ENCODE results near the gene CAPZA1. TPM values are rescaled to one million over a fixed set of nuclear protein-coding genes. Genes with fewer than 3 reads are reported as not detected.

Gene CAPZA1
- total and polyA plus RNA-seq, 12 donors: 60.1 to 178 (median 94.0) TPM

DNA sequence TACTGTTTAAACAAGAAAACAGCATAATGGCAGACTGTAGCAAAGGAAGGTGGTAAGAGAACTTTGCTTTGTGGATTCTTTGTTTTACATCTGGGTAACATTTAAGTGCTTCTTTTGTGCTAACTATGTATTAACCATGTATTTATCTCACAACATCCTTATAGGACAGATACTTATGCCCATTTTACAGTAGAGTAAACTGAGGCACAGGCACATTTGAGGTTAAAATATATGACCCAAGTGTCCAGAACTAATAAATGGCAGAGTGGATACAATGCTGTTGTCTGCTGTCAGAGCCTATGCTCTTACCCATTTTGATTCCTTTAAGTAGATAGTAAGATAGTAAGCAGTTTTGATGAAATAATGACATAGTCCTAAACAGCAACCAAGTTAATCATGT is 7.3 kb downstream of the CAPZA1 start:
- Histone ChIP-seq H3K4me3 (no peak overlapping the region), H3K27me3 (no peaks in the 10 kb centered on the region), H3K9me3 (replicated peaks in 1 of 3) (no peaks in the 10 kb centered on the region), H3K36me3 (replicated peaks in 1 of 2) (no peaks in the 10 kb centered on the region), H3K4me1 (replicated peaks in 1 of 2) (peaks cover 9 to 56% of the 10 kb centered on the region in 2 donors), H3K27ac (no peak overlapping the region)
- intact Hi-C loops (cut with DNase I): no loop called here
- TF ChIP-seq POLR2A (IDR thresholded peaks at IDR 0.05): no peak
- TF ChIP-seq, protein P1, sequence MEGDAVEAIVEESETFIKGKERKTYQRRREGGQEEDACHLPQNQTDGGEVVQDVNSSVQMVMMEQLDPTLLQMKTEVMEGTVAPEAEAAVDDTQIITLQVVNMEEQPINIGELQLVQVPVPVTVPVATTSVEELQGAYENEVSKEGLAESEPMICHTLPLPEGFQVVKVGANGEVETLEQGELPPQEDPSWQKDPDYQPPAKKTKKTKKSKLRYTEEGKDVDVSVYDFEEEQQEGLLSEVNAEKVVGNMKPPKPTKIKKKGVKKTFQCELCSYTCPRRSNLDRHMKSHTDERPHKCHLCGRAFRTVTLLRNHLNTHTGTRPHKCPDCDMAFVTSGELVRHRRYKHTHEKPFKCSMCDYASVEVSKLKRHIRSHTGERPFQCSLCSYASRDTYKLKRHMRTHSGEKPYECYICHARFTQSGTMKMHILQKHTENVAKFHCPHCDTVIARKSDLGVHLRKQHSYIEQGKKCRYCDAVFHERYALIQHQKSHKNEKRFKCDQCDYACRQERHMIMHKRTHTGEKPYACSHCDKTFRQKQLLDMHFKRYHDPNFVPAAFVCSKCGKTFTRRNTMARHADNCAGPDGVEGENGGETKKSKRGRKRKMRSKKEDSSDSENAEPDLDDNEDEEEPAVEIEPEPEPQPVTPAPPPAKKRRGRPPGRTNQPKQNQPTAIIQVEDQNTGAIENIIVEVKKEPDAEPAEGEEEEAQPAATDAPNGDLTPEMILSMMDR (IDR thresholded peaks at IDR 0.05): no peak
- DNase-seq: no peak

DNA sequence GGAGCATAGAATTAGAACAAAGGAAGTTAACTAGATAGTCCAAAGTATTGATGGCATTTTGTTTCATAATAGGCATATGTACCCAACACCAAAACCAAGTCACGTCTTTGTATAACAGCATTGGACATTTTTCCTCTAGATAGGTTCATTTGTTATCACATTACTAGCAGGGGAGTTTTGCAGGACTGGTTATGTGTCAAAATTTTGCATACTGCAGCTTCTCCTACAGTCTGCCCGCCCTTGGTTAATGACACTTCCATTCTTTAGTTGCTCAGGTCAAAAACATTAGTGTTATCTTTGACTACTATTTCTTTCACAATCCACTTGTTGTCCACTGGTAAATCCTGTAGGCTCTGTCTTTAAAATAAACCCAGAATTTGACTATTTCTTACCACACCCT is 8.9 kb downstream of the CAPZA1 start:
- TF ChIP-seq POLR2A (IDR thresholded peaks at IDR 0.05): no peak
- TF ChIP-seq, protein P1 (IDR thresholded peaks at IDR 0.05): no peak
- peaks cover 9 to 54% of the 10 kb centered on the region in 2 donors for H3K4me1 ChIP-seq (replicated peaks in 1 of 2)
- no peaks in the 10 kb centered on the region for H3K9me3 ChIP-seq (replicated peaks in 1 of 3)
- H3K4me3 ChIP-seq: no peak overlapping the region
- no peaks in the 10 kb centered on the region for H3K36me3 ChIP-seq (replicated peaks in 1 of 2)
- intact Hi-C loops (cut with DNase I): no loop called here
- 89 to 92% (median 91%) methylated on average over 2 of the region's 2 CpGs for WGBS, 4 donors
- DNase-seq: no peak
- no peaks in the 10 kb centered on the region for H3K27me3 ChIP-seq
- no peak overlapping the region for H3K27ac ChIP-seq

DNA sequence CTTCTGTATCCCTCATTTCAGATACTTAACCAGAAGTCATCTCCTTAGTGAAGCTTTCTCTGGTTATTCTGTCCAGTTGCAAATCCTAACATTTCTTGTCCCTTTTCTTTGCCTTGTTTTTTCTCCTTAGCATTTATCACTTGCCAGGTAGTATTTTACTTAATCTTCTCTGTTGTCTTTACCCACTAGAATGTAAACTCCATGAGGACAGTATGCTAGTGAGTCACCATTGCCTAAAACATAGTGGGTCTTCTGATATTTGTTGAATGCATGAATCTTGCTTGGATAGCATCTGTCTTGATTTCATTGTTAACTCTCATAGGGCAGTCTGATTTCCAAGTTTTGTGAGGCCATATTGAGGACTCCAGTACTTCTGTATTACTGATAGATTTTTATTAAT is 9.6 kb downstream of the CAPZA1 start:
- H3K27me3 ChIP-seq: no peaks in the 10 kb centered on the region
- DNase-seq: no peak
- TF ChIP-seq, protein P1 (IDR thresholded peaks at IDR 0.05): no peak
- TF ChIP-seq POLR2A (IDR thresholded peaks at IDR 0.05): no peak
- H3K4me1 ChIP-seq (replicated peaks in 1 of 2): peaks cover 9 to 56% of the 10 kb centered on the region in 2 donors
- H3K9me3 ChIP-seq (replicated peaks in 1 of 3): no peaks in the 10 kb centered on the region
- H3K27ac ChIP-seq: no peak overlapping the region
- H3K4me3 ChIP-seq: no peak overlapping the region
- intact Hi-C loops (cut with DNase I): no loop called here
- H3K36me3 ChIP-seq (replicated peaks in 1 of 2): no peaks in the 10 kb centered on the region

DNA sequence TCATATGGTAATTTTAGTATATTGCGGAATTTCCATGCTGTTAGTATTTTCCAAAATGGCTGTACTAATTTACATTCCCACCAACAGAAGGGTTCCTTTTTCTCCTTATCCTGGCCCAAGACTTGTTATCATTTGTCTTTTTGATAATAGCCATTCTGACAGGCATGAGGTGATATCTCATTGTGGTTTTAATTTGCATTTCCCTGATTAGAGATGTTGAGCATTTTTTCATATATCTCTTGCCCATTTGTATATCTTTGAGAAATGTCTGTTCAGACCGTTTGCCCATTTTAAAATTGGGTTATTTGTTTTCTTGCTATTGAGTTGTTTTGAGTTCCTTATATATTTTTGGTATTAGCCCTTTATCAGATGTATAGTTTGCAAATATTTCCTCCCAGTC is 14.0 kb downstream of the CAPZA1 start:
- 93 to 96% (median 94%) methylated on average over 2 of the region's 2 CpGs for WGBS, 4 donors
- H3K9me3 ChIP-seq (replicated peaks in 1 of 3): no peaks in the 10 kb centered on the region
- H3K4me1 ChIP-seq (replicated peaks in 1 of 2): peaks cover 20 to 62% of the 10 kb centered on the region in 2 donors

More for the DNA sequence above, 14.0 kb downstream of the CAPZA1 start:
- intact Hi-C loops (cut with DNase I): no loop called here
- Histone ChIP-seq H3K36me3 (replicated peaks in 1 of 2) (no peaks in the 10 kb centered on the region), H3K27me3 (no peaks in the 10 kb centered on the region), H3K27ac (no peak overlapping the region), H3K4me3 (no peak overlapping the region)
- no peak for DNase-seq
- no peak for TF ChIP-seq POLR2A (IDR thresholded peaks at IDR 0.05)
- TF ChIP-seq, protein P1 (IDR thresholded peaks at IDR 0.05): no peak

All from adrenal gland (tissue), 12 donors.